Measurements from ENCODE around the gene EDDM13.
"Not testable (repeated sequence)": the region's sequence is repeated elsewhere in the genome, so short reads cannot be mapped to it uniquely, and the experiment has no call there.

The EDDM13 gene

GRCh38 chr19:56321254-56321988 is 48.9 kb downstream of the EDDM13 start:
- in situ Hi-C loops (cut with MboI; ENCODE audit: low sequenced_read_pairs): no loop called here

GRCh38 chr19:56321989-56322440 is 49.5 kb downstream of the EDDM13 start:
- in situ Hi-C loops (cut with MboI; ENCODE audit: low sequenced_read_pairs): no loop called here

GRCh38 chr19:56324436-56324835 is 51.9 kb downstream of the EDDM13 start:
- in situ Hi-C loops (cut with MboI; ENCODE audit: low sequenced_read_pairs): no loop called here

- in situ Hi-C loops (cut with MboI; ENCODE audit: low sequenced_read_pairs): no loop called here
Measured at GRCh38 chr19:56332695-56333094, 60.1 kb downstream of the EDDM13 start.

- in situ Hi-C loops (cut with MboI; ENCODE audit: low sequenced_read_pairs): no loop called here
Measured at GRCh38 chr19:56333506-56333905, 61.0 kb downstream of the EDDM13 start.

- in situ Hi-C loops (cut with MboI; ENCODE audit: low sequenced_read_pairs): not testable (repeated sequence)
Measured at GRCh38 chr19:56335371-56335770, 62.8 kb downstream of the EDDM13 start.

- in situ Hi-C loops (cut with MboI; ENCODE audit: low sequenced_read_pairs): not testable (repeated sequence)
Measured at GRCh38 chr19:56337077-56337476, 64.5 kb downstream of the EDDM13 start.

GRCh38 chr19:56339031-56339430 is 66.5 kb downstream of the EDDM13 start:
- in situ Hi-C loops (cut with MboI; ENCODE audit: low sequenced_read_pairs): not testable (repeated sequence)

- in situ Hi-C loops (cut with MboI; ENCODE audit: low sequenced_read_pairs): no loop called here
Measured at GRCh38 chr19:56341948-56342347, 69.4 kb downstream of the EDDM13 start.

GRCh38 chr19:56347163-56347778 is 74.7 kb downstream of the EDDM13 start:
- in situ Hi-C loops (cut with MboI; ENCODE audit: low sequenced_read_pairs): no loop called here

- in situ Hi-C loops (cut with MboI; ENCODE audit: low sequenced_read_pairs): no loop called here
Measured at GRCh38 chr19:56348289-56348877, 75.8 kb downstream of the EDDM13 start.

- in situ Hi-C loops (cut with MboI; ENCODE audit: low sequenced_read_pairs): no loop called here
Measured at GRCh38 chr19:56350416-56351045, 78.0 kb downstream of the EDDM13 start.

- in situ Hi-C loops (cut with MboI; ENCODE audit: low sequenced_read_pairs): no loop called here
Measured at GRCh38 chr19:56351208-56351607, 78.7 kb downstream of the EDDM13 start.

- in situ Hi-C loops (cut with MboI; ENCODE audit: low sequenced_read_pairs): no loop called here
Measured at GRCh38 chr19:56355517-56355916, 83.0 kb downstream of the EDDM13 start.

GRCh38 chr19:56356944-56357343 is 84.4 kb downstream of the EDDM13 start:
- in situ Hi-C loops (cut with MboI; ENCODE audit: low sequenced_read_pairs): no loop called here

Data from hTERT RPE-1 (cell line).